ENCODE results near the gene LGR5.

LGR5 gene

GRCh38 chr12:71594214-71594948 is 154.8 kb downstream of the LGR5 start:
- no peak for DNase-seq (ENCODE audit: low spot score)

GRCh38 chr12:71599210-71599609 is 159.6 kb downstream of the LGR5 start:
- DNase-seq (ENCODE audit: low spot score): no peak

GRCh38 chr12:71601546-71601945 is 161.9 kb downstream of the LGR5 start:
- DNase-seq (ENCODE audit: low spot score): no peak

GRCh38 chr12:71602761-71603577 is 163.4 kb downstream of the LGR5 start:
- no peak for DNase-seq (ENCODE audit: low spot score)

GRCh38 chr12:71605039-71605438 is 165.4 kb downstream of the LGR5 start:
- DNase-seq (ENCODE audit: low spot score): no peak

GRCh38 chr12:71607494-71608330 is 168.1 kb downstream of the LGR5 start:
- no peak for DNase-seq (ENCODE audit: low spot score)

- DNase-seq (ENCODE audit: low spot score): no peak
Observed at GRCh38 chr12:71610031-71610795, 170.6 kb downstream of the LGR5 start.

GRCh38 chr12:71621938-71622337 is 182.3 kb downstream of the LGR5 start:
- DNase-seq (ENCODE audit: low spot score): no peak

GRCh38 chr12:71625476-71625875 is 185.9 kb downstream of the LGR5 start:
- DNase-seq (ENCODE audit: low spot score): no peak

GRCh38 chr12:71626098-71626497 is 186.5 kb downstream of the LGR5 start:
- DNase-seq (ENCODE audit: low spot score): no peak

GRCh38 chr12:71626768-71627167 is 187.2 kb downstream of the LGR5 start:
- no peak for DNase-seq (ENCODE audit: low spot score)

- no peak for DNase-seq (ENCODE audit: low spot score)
Observed at GRCh38 chr12:71627438-71628002, 187.9 kb downstream of the LGR5 start.

Measured in CD4-positive, alpha-beta T cell treated with Interleukin-2 at 100 ng/mL for 4 hours (primary cell).